HT1080 (cell line): Measurements from ENCODE around the gene PRIMPOL. TPM values are rescaled to one million over a fixed set of nuclear protein-coding genes. Genes with fewer than 3 reads are reported as not detected.
"Not testable (repeated sequence)": the region's sequence is repeated elsewhere in the genome, so short reads cannot be mapped to it uniquely, and the experiment has no call there.

Experiments used
- DNase-seq: peaks from one replicate; pipeline ENCODE4 v3.0.0-alpha.2; 2015; ENCODE audit warnings: low read depth
- total RNA-seq: library from RNA; depleted of rRNA; stranded (reverse); fragments of >200 nt; shearing (Covaris generic); gene quantifications from 2 replicates; pipeline ENCODE4 v1.2.3, GENCODE V29; 2014

The PRIMPOL gene
- total RNA-seq, 1 experiment from 2014 or later, result 26.1 TPM

DNA sequence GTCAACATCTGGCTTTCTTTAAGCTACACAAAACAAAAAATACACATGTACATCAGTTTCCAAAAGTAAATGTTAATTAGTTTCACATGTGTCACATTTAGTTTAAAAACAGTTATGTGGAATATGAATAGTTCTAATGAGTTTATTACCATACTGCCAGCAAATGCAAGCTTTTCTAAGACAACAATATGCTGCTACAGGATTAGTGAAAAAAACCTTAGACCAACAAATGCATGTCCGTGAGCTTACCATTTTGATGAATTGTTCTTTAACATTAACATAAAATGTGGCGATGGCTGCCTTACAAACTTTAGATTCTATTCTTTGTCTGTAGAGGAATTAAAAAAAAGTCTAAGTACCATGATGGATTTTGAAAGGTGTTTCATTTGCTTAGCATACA, 52.6 kb downstream of the PRIMPOL start:
- DNase-seq, result no peak

DNA sequence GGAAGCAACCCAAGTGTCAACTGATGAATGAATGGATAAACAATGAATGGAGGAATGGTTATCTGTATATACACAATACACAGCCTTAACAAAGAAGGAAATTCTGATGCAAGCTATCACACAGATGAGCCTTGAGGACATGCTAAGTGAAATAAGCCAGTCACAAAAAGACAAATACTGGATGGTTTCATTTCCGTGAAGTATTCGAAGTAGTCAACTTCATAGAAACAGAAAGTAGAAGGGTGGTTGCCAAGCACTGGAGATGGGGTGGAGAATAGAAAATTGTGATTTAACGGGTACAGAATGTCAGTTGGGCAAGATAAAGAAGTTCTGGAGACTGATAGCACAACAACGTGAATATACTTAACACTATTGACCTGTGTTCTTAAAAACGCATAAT, 56.2 kb downstream of the PRIMPOL start:
- no peak for DNase-seq

DNA sequence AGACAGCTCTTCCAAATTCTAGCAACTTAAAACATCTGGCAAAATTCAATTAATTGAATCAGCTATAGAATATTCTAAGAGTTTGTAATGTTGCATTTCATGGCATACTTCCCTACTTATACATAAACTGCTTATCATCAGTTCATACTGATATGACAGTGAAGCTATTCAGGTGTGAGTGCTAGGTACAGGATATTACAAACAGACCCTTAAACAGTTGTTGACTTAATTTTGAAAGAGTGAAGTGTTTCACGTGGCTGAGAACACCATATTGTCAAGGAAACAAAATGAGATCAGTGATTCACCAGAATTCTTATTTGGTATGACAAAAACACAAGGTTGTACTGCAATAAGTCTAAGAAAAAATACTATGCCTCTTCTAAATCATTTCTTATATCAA, 56.9 kb downstream of the PRIMPOL start:
- DNase-seq, result no peak

DNA sequence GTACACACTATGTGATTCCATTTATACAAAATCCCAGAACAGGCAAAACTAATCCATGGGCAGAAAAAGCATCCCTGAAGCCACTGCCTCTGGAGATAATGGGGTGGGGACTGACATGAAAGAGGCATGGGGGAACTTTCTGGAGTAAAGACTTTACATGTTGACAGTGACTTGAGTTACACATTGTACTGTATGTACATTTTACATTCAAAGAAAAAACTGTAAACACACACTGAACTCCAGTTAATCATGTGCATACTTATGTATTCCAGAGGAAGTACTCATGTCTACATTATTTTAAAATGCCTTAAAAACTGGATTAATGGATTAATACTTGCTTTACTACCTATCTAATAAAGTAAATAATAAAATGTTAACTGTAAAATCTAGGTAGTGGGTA, 62.8 kb downstream of the PRIMPOL start:
- no peak for DNase-seq

DNA sequence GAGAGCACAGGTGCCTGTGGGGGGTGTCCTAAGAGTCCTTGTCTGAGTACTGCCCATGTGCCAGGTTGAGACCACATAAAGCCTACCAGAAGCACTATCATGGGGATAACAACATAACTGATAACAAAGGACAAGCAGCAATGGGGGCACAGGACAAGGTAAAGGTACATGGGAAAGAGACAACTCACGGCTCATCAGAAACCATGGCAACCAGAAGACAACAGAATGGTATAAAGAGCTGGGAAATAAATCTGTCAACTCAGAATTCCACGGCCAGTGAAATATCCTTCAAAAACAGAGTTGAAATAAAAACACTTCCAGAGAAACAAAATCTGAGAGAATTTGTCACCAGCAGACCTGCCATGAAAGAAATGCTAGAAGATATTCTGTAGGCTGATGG, 64.3 kb downstream of the PRIMPOL start:
- no peak for DNase-seq

DNA sequence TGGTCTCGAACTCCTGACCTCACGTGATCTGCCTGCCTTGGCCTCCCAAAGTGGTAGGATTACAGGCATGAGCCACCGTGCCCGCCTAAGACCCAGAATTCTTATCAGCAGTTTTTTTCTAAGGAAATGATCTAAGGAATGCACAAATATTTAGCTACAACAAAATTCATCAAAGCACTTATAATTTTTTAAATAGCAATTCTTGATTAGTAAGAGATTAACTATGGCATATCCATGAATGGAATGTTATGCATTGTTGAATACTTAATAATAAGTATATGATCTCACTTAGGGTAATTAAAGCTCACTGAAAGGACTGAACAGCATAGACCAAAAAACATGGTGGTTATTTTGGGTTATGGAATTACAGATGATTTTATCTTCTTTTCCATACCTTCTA, 66.0 kb downstream of the PRIMPOL start:
- DNase-seq, result no peak

DNA sequence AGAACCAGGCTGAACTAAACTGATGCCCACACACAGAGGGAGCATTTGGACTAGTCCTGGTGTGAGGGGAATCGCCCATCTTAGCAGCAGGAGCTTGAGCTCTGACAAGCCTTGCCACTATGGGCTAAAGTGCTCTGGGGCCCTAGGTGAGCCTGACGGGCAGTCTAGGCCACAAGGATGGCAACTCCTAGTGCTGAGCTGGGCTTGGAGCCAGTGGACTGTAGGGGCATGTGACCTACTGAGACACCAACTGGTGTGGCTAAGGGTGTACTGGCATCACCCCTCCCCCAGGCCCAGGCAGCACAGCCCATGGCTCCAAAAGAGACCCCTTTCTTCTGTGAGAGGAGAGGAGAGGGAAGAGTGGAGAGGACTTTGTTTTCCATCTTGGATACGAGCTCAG, 69.9 kb downstream of the PRIMPOL start:
- no peak for DNase-seq

DNA sequence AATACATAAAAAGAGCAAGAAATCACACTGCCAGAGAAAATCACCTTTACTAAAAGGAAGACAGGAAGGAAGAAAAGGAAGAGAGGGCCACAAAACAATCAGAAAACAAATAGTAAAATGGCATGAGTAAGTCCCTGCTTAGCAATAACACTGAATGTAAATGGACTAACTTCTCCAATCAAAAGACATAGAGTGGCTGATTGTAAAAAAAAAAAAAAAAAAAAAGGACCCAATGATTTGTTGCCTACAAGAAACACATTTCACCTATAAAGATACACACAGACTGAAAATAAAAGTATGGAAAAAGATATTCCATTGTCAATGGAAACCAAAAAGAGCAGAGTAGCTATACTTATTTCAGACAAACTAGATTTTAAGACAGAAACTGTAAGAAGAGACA, 71.7 kb downstream of the PRIMPOL start:
- DNase-seq, result no peak

DNA sequence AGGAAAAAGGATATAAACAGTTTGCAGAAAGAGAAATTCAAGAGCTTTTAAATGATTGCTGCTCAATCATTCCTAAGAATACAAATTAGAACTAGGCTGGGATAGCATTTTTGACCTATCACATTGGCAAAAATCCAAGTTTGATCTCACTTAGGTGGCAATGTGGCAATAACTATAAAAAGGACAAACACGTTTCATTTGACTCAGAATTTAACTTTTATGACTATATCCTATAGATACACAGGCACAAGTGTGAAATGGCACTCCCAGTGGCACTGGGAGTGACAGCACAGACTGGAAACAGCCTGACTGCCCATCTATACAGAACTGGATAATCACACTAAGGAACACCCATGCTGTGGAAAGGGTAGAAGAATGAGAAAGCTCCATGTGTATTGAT, 73.3 kb downstream of the PRIMPOL start:
- no peak for DNase-seq

DNA sequence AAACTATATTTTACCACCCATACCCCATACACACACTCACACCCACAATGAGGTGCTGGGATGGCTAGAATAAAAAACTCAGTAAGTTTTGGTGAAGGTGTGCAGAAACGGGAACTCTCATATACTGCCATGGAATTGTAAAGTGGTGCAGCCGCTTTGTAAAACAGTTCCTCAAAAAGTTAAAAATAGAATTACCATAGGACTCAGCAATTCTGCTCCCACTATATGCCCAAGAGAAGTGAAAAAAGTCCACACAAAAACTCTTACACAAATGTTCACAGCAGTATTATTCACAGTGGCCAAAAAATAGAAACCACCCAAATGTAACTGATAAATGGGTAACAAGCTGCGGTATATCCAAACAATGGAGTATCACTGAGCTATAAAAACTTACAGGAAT, 77.9 kb downstream of the PRIMPOL start:
- DNase-seq, result no peak

DNA sequence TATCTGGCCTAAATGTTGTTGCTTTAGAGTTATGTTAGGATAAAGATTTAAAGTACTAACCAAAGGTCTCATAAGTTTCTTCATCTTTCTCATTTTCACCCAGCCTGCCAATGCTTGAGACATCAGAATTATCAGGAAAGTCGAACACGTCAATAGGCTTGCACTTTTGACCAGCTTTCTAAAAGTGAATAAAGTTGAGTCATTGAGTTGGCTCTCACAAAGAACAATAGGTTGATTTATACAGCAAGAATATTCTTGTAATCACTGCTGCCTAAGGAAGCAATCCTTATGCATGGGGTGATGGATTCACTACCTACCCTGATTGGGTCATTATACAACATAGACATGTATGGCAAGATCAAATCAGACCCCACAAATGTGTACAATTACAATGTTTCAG, 79.3 kb downstream of the PRIMPOL start:
- DNase-seq, result peak; percentile 86

DNA sequence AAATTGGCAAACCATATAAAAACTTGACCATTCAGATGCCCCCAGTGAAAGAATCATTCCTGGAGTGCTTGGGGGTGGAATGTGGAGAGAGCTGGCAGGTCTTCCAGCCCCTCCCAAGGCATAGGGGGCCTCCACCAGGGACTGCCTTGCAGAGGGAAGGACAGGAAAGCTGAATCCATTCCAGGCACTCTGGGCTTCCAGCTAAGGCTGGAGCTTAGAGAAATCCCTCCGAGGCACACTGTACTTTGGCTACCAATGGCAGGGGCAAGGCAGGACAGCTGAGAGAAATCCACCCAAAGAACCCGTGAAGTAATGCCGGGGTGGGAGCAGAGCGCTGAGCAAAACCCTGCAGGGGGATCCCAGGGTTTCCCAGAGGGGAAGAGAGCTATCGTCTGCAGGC, 80.4 kb downstream of the PRIMPOL start:
- DNase-seq, result no peak

DNA sequence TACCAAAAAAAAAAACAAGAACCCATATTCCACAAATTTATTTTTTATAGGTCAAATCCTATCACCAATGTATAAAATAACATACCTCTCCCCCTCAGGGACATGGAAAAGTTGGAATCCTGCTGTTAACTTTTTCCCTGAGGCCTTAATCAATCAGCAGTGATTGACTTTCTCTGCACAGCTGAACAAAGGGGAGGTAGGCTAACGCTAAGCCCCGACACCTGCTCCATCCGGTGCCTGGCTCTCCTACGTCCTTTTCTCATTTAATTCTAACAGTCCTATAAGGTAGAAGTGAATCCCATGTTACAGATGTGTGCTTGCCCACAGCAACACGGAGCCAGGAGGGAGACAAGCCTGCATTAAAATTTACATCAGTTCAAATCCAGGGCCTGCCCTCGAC, 81.5 kb downstream of the PRIMPOL start:
- no peak for DNase-seq

DNA sequence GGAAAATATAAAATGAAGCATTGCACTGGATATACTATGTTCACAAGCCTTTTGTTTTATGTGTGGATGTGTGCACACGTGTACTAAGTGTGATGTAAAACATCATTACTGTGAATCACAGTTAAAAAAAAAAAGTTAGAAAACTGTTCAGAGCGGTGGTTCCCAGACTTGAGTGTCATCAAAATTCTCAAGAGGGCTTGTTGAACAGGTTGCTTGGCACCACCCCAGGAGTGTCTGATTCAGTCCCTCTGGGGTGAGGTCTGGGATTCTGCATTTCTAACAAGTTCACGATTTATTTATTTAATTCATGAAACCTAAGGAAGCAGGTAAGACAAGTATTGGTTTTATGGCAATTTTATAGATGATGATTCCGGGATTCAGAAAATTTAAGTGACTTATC, 82.6 kb downstream of the PRIMPOL start:
- peak; percentile 13 for DNase-seq

DNA sequence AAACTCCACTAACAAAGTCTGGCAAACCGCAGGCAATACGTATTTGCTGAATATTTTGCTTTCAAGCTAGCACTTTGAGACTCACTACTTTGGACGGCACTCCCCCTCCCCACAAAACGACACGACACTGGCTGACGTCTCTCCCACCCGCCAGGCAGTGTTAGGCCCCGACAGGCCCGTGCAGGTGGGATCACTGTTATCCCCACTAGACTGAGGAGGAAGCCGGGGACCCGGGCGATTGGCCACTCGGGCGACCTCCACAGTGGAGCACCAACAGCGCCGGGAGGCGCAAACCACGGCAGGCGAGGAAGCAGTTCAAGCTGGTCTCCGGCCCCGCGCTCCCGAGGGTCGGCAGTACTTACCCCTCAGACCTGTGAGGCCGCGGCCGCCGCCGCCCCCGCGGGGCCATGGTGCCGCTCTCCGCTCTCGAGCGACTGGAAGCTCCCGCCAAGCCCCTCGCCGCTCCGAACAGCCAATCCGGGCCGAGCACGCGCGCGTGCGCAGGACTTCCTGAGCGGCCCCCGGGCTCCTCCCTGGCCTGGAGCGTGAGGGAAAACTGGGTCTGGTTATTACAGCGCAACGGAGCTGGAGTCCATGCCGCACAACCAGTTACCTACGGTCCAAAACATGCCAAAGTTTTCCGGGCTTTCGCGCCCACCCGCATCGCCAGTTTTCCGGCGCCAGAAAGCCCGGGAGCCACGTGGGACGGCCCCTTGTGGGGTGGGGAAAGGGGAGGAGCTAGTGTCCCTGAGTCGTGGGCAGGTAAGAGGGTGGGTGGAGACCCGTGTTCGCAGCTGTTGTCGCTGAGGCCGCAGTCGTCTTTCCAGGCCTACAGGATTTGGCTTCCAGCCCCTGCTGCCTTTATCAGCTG, 84.4 kb downstream of the PRIMPOL start, which contains the start of gene CENPU:
CENPU (minus strand) TSS at position 443 of the 871 bp plus-strand sequence; CDS start at position 409, 34 bp downstream.
- peak; percentile 98 for DNase-seq

DNA sequence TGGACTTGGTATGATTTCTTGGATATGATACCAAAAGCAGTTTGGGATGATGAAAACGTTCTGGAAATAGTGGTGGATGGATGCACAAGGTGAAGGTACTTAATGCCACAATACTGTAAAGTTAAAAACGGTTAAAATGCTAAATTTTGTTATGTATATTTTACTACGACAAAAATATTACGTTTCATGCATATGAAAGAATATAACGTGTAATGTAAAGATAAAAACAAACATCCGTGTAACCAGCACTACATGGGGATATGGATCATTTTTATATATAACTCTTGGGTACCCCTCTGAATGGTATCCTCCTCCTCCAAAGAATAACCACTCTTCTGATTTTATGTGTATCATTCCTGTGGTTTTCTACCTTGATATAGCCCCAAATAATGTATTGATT, 85.2 kb downstream of the PRIMPOL start:
- no peak for DNase-seq

DNA sequence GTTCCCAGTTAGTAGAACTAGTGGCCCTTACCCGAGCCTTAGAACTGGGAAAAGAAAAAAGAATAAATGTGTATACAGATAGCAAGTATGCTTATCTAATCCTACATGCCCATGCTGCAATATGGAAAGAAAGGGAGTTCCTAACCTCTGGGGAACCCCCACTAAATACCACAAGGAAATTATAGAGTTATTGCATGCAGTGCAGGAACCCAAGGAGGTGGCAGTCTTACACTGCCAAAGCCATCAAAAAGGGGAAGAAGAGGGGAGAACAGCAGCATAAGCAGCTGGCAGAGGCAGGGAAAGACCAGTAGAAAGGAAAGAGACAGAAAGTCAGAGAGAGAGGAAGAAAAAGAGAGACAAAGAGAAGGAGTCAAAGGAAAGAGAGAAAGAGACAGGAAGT, 90.0 kb downstream of the PRIMPOL start:
- not testable (repeated sequence) for DNase-seq

DNA sequence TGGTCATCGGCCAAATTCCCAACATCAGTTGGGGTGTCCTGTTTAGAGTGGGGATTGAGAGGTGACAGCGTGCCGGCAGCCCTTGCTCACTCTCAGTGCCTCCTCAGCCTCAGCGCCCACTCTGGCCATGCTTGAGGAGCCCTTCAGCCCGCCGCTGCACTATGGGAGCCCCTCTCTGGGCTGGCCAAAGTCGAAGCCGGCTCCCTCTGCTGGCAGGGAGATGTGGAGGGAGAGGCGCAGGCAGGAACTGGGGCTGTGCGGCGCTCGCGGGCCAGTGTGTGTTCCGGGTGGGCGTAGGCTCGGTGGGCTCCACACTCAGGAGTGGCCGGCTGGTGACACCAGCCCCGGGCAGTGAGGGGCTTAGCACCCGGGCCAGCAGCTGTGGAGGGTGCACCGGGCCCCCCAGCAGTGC, 91.4 kb downstream of the PRIMPOL start:
- DNase-seq, result no peak

DNA sequence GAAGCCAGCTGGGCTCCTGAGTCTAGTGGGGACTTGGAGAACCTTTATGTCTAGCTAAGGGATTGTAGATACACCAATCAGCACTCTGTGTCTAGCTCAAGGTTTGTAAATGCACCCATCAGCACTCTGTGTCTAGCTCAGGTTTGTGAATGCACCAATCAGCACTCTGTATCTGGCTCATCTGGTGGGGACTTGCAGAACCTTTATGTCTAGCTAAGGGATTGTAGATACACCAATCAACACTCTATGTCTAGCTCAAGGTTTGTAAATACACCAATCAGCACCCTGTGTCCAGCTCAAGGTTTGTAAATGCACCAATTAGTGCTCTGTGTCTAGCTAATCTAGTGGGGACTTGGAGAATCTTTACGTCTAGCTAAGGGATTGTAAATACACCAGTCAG, 92.1 kb downstream of the PRIMPOL start:
- DNase-seq, result not testable (repeated sequence)

DNA sequence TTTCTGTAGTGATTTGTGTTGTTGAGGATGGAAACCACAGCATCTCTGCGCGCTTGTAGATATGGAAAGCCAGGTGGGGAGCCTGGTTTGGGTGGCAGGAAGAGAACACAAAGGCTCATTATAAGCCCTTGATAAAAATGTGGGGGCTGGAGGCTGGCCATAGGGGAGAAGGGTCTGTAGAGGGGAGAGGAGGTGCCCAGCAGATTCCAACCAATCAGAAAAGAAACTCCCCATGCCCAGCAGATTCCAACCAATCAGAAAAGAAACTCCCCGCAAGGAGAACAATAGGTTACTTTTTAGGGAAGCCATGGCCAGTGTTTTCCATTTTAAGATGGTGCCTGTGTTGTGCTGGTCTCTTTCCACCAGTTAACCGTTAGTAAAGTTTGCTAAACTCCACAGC, 94.1 kb downstream of the PRIMPOL start:
- no peak for DNase-seq

DNA sequence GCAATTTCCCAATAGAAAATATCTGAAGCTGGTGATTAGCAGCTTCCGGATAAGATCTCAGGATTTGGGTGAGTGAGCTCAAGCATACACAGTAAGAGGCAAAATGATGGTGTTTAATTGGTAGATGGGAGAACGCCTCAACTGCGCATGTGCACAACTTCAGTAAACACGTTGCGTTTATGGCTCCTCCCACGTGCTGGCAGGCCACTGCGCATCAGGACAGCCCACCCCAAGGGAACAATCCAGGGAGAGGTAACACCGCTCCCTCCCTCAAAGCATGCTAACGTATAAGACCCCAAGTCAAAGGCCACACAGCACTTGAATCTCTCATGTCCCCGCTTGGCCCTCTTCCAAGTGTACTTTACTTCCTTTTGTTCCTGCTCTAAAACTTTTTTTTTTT, 94.7 kb downstream of the PRIMPOL start:
- no peak for DNase-seq
